ENCODE data around the gene TBC1D2B. TPM values are rescaled to one million over a fixed set of nuclear protein-coding genes. Genes with fewer than 3 reads are reported as not detected.
"Not testable (repeated sequence)": the region's sequence is repeated elsewhere in the genome, so short reads cannot be mapped to it uniquely, and the experiment has no call there.

TBC1D2B gene
- total and polyA plus RNA-seq, 3 donors from 2014 or later, result 28.9 to 41.5 (median 40.6) TPM

DNA sequence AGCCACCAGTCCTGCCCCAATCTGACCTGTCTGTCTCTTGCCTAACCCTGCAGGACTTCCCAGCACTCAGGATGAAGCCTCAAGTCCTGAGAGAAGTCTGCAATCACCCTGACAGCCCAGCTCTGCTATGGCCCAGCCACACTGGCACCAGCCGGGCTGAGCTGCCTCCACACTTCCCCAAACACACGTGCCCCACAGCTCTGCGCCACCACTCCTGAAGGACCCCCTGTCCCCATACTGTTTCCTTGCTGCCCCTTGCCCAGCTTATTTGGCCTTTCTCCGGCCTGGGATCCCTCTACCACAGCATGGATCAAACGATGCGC, 76.6 kb downstream of the TBC1D2B start:
- no peaks in the 10 kb centered on the region for H3K36me3 ChIP-seq (ENCODE audit: low read depth, missing control alignments)
- DNase-seq, result no peak
- intact Hi-C loops (cut with DNase I; ENCODE audit: low total_unique reads), result loop anchor here (10.0 kb wide), 1 partner anchor 64 kb away; no protein-coding TSS in a partner anchor
- TF ChIP-seq, protein P1, sequence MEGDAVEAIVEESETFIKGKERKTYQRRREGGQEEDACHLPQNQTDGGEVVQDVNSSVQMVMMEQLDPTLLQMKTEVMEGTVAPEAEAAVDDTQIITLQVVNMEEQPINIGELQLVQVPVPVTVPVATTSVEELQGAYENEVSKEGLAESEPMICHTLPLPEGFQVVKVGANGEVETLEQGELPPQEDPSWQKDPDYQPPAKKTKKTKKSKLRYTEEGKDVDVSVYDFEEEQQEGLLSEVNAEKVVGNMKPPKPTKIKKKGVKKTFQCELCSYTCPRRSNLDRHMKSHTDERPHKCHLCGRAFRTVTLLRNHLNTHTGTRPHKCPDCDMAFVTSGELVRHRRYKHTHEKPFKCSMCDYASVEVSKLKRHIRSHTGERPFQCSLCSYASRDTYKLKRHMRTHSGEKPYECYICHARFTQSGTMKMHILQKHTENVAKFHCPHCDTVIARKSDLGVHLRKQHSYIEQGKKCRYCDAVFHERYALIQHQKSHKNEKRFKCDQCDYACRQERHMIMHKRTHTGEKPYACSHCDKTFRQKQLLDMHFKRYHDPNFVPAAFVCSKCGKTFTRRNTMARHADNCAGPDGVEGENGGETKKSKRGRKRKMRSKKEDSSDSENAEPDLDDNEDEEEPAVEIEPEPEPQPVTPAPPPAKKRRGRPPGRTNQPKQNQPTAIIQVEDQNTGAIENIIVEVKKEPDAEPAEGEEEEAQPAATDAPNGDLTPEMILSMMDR (IDR thresholded peaks at IDR 0.05), result no peak
- no peak for TF ChIP-seq POLR2A (IDR thresholded peaks at IDR 0.05)
- no peak overlapping the region for H3K4me3 ChIP-seq
- no peaks in the 10 kb centered on the region for H3K27me3 ChIP-seq
- H3K4me1 ChIP-seq, result peaks cover 10% of the 10 kb centered on the region
- no peak overlapping the region for H3K27ac ChIP-seq
- no peaks in the 10 kb centered on the region for H3K9me3 ChIP-seq
- 87 to 90% methylated on average over 6 of the region's 6 CpGs for WGBS, 2 donors

GRCh38 chr15:78000091-78000926, 77.2 kb downstream of the TBC1D2B start:
- intact Hi-C loops (cut with DNase I; ENCODE audit: low total_unique reads), result loop anchor here (10.0 kb wide), 1 partner anchor 64 kb away; no protein-coding TSS in a partner anchor
- 67 to 81% methylated on average over 24 of the region's 24 CpGs for WGBS, 2 donors
- peak; percentile 89 for DNase-seq
- Histone ChIP-seq H3K4me3 (no peak overlapping the region), H3K36me3 (ENCODE audit: low read depth, missing control alignments) (no peaks in the 10 kb centered on the region), H3K27ac (no peak overlapping the region), H3K27me3 (no peaks in the 10 kb centered on the region), H3K9me3 (no peaks in the 10 kb centered on the region), H3K4me1 (peaks cover 10% of the 10 kb centered on the region)
- TF ChIP-seq, protein P1 (IDR thresholded peaks at IDR 0.05), result peak; percentile 8 to 42 (median 31)
- TF ChIP-seq POLR2A (IDR thresholded peaks at IDR 0.05), result no peak

DNA sequence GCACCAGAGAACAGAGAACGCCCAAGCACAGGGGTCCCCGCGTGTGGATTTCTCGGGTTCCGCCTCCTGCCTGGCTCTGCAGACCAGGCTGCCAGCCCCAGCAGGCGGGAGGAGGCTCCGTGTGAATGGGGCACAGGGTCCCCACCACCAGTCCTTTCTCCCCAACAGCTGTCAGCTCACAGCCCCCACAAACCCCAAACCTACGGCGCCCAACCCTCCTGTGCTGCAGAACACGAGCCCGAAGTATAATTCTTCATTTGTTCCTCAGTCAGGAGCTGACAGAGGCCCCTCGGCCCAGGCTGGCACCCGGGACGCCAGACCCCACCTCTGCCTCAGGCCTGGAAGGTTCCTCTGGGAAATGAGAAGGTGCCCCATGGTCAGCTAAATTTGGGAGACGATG, 78.0 kb downstream of the TBC1D2B start:
- Histone ChIP-seq H3K4me3 (no peak overlapping the region), H3K4me1 (peaks cover 2% of the 10 kb centered on the region), H3K36me3 (ENCODE audit: low read depth, missing control alignments) (no peaks in the 10 kb centered on the region), H3K27ac (no peak overlapping the region), H3K9me3 (no peaks in the 10 kb centered on the region), H3K27me3 (no peaks in the 10 kb centered on the region)
- DNase-seq, result no peak
- intact Hi-C loops (cut with DNase I; ENCODE audit: low total_unique reads), result no loop called here
- no peak for TF ChIP-seq POLR2A (IDR thresholded peaks at IDR 0.05)
- TF ChIP-seq, protein P1 (IDR thresholded peaks at IDR 0.05), result no peak
- WGBS, 2 donors, result 89 to 97% methylated on average over 10 to 15 of the region's 15 CpGs

GRCh38 chr15:77998592-77998991, 78.9 kb downstream of the TBC1D2B start:
- no peaks in the 10 kb centered on the region for H3K9me3 ChIP-seq
- no peaks in the 10 kb centered on the region for H3K27me3 ChIP-seq
- DNase-seq, result no peak
- intact Hi-C loops (cut with DNase I; ENCODE audit: low total_unique reads), result no loop called here
- WGBS, 2 donors, result 82 to 92% methylated on average over 7 to 8 of the region's 8 CpGs
- no peak for TF ChIP-seq POLR2A (IDR thresholded peaks at IDR 0.05)
- no peak overlapping the region for H3K4me3 ChIP-seq
- no peaks in the 10 kb centered on the region for H3K36me3 ChIP-seq (ENCODE audit: low read depth, missing control alignments)
- no peak overlapping the region for H3K27ac ChIP-seq
- H3K4me1 ChIP-seq, result peaks cover 7% of the 10 kb centered on the region

DNA sequence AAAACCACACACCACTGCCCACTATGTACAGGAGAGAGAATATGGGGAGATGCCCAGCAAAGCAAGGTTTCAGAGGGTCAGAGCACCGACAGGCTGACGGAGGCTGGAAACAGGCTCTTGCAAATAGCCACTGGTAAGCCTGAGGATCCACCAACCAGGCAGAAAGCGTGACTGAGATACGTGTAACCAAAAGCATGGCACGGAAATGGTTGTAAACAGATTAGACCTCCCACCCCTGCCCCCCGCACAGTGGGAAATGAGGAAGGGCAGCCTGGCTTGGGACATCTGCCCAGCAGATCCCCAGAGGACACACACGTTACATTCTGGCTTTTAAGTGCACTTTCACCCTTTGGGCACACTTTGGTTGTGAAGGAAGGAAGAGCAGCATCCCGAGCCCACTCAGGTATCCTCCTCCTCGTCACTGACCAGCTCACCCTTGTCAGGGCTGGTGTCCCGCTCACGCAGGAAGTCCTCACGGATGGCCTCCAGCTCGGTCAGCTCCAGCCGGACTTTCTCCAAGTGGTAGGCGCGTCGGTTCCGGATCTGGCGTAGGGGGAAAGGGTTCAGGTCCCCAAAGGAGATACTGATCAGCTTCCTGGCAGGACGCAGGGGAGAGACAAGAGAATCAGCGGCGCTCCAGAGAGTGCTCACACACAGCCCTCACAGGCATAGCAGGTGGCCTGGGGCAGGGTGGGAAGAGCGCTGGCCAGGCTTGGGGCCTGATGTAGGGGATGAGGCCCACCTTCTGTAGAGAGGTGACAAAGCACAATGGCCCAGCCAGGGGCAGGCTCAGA, 79.6 kb downstream of the TBC1D2B start:
- DNase-seq; intact Hi-C loops (cut with DNase I; ENCODE audit: low total_unique reads); H3K4me3 ChIP-seq; H3K27ac ChIP-seq; H3K27me3 ChIP-seq; H3K9me3 ChIP-seq; H3K36me3 ChIP-seq (ENCODE audit: low read depth, missing control alignments): not testable (repeated sequence)
- peaks cover 11% of the 10 kb centered on the region for H3K4me1 ChIP-seq
- 88 to 93% methylated on average over 23 of the region's 23 CpGs for WGBS, 2 donors

- 67% methylated on average over 5 to 6 of the region's 6 CpGs for WGBS, 2 donors
- H3K27ac ChIP-seq; H3K4me3 ChIP-seq; H3K27me3 ChIP-seq; intact Hi-C loops (cut with DNase I; ENCODE audit: low total_unique reads); H3K9me3 ChIP-seq; H3K36me3 ChIP-seq (ENCODE audit: low read depth, missing control alignments); DNase-seq: not testable (repeated sequence)
- H3K4me1 ChIP-seq, result peaks cover 13% of the 10 kb centered on the region
Observed at GRCh38 chr15:77997221-77997620, 80.3 kb downstream of the TBC1D2B start.

DNA sequence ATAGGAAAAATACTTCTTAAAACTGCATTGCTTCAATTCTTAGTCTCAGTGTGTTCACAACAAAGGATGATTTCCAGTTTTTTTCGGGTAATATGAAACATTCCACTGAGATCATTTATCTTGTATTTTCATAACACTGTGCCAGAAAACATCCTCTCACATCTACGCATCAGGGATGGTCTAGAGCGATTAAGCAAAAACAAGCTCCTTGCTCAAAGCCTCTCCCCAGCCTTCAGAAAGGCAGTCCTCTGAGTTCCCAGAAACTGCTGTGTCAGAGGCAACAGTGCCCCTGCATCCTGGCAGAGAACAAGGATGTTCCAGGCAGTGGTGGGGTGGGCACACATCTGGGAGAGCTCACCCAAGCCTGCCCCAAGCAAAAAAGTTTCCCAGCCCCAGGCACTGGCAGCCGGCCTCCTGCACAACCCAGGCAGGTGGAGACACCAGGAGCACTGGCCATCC, 80.8 kb downstream of the TBC1D2B start:
- H3K27ac ChIP-seq; intact Hi-C loops (cut with DNase I; ENCODE audit: low total_unique reads); H3K9me3 ChIP-seq; DNase-seq; H3K27me3 ChIP-seq; H3K4me3 ChIP-seq; H3K36me3 ChIP-seq (ENCODE audit: low read depth, missing control alignments): not testable (repeated sequence)
- peaks cover 16% of the 10 kb centered on the region for H3K4me1 ChIP-seq
- 55 to 69% methylated on average over 4 of the region's 4 CpGs for WGBS, 2 donors

DNA sequence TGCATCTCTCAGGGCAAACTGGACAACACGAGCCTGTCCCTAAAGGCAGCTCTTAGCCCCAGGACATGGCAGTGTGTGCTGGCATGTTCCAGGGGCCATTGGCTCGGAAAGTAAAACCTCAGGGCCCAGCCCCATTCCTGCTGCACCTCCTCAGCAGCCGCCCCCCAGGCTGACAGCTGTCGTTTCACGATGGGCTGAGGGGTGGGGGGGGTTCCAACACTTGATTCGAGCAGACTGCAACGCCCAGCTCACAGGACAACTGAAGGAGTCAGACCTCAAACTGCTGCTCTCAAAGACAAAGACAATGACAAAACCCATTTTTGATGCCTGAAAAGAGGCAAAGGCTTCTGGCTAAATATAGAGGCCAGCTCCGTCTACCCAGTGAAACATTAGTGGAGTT, 81.3 kb downstream of the TBC1D2B start:
- H3K4me3 ChIP-seq; DNase-seq; H3K27me3 ChIP-seq; H3K27ac ChIP-seq; H3K36me3 ChIP-seq (ENCODE audit: low read depth, missing control alignments); intact Hi-C loops (cut with DNase I; ENCODE audit: low total_unique reads); H3K9me3 ChIP-seq: not testable (repeated sequence)
- H3K4me1 ChIP-seq, result peaks cover 17% of the 10 kb centered on the region
- 58 to 66% methylated on average over 2 to 7 of the region's 8 CpGs for WGBS, 2 donors

All from testis (tissue), 3 donors.